BLaER1 (cell line): ENCODE measurements around the gene SRP72.

Experiments used
- H3K27ac ChIP-seq: shearing (Covaris generic); formaldehyde crosslinking; 2 replicates; pipeline ENCODE4 v1.8.1; 2022
- H3K27me3 ChIP-seq: shearing (Covaris generic); formaldehyde crosslinking; 2 replicates; pipeline ENCODE4 v1.8.1; 2022
- H3K36me3 ChIP-seq: shearing (Covaris generic); formaldehyde crosslinking; 2 replicates; pipeline ENCODE4 v1.8.1; 2022
- H3K4me1 ChIP-seq: shearing (Covaris generic); formaldehyde crosslinking; 2 replicates; pipeline ENCODE4 v1.8.1; 2022
- H3K4me2 ChIP-seq: shearing (Covaris generic); formaldehyde crosslinking; 2 replicates; pipeline ENCODE4 v1.8.1; 2022
- H3K4me3 ChIP-seq: shearing (Covaris generic); formaldehyde crosslinking; 2 replicates; pipeline ENCODE4 v1.8.1; 2022
- H3K9ac ChIP-seq: shearing (Covaris generic); formaldehyde crosslinking; 2 replicates; pipeline ENCODE4 v1.8.1; 2022
- H3K9me3 ChIP-seq: shearing (Covaris generic); formaldehyde crosslinking; 2 replicates; pipeline ENCODE4 v1.8.1; 2022
- H4K20me1 ChIP-seq: shearing (Covaris generic); formaldehyde crosslinking; 2 replicates; pipeline ENCODE4 v1.8.1; 2022
- Cebpa-rat ChIP-seq: shearing (Covaris generic); IDR thresholded peaks from 2 replicates; pipeline ENCODE4 v1.8.1; 2022

Gene SRP72

DNA sequence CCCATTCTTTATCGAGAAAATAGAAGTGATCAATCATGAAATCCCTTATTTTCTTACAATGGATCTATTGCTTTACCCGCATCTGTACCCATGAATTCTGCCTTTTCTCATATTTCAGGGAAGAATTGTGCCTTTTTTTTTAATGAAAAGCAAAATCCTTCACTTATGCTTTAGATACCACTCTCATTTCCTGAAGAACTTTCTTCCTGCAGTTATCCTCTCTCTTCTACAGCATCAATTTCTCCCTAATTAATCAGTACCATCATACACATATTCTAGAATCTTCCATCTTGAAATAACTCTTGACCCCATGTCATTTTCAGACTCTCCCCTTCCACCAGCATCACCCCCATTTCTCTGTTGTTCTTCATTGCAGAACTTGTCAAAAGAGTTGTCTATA, 64.8 kb downstream of the SRP72 start:
- Histone ChIP-seq H3K4me3 (no peak overlapping the region), H3K27me3 (peaks cover 23% of the 10 kb centered on the region), H3K4me2 (no peak overlapping the region), H3K9me3 (peaks cover 15% of the 10 kb centered on the region), H4K20me1 (no peaks in the 10 kb centered on the region), H3K9ac (no peak overlapping the region), H3K4me1 (no peaks in the 10 kb centered on the region), H3K27ac (no peak overlapping the region), H3K36me3 (no peaks in the 10 kb centered on the region)
- TF ChIP-seq Cebpa-rat = no peak

DNA sequence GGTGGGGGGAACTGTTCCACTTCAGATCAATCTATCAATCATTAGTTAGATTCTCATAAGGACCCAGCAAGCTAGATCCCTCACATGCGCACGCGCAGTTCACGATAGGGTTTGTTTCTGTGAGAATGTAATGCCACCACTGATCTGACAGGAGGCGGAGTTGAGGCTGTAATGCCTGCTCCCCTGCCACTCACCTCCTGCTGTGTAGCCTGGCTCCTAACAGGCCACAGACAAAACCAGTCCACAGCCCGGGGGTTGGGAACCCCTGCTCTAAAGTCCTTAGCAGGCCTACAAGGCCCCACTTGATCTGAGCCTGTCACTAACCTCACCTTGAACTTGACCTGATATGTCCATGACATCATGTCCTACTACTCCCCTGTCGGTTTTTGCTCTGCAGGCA, 68.5 kb downstream of the SRP72 start:
- Histone ChIP-seq H3K27me3 (peaks cover 14% of the 10 kb centered on the region), H3K9me3 (peaks cover 11% of the 10 kb centered on the region)
- TF ChIP-seq Cebpa-rat = no peak

DNA sequence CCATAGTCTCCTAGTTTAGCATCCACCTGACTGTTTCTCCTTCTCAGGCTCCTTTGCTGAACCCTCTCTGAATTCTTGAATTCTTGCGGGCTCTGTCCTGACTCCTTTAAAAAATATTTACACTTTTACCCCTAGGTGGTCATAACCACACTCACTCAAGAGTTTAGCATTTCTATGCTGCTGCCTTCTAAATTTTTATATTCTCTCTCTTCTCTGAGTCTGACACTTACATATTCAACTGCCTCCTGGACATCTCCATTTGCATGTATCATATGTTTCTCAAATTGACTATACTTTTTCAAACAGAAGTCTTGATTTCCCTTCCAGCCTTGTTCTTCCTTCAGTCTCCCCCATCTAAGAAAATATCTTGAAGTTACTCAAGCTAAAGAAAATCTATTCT, 69.7 kb downstream of the SRP72 start:
- Histone ChIP-seq H3K36me3 (no peaks in the 10 kb centered on the region), H3K27ac (no peak overlapping the region), H3K4me2 (no peak overlapping the region), H3K4me1 (no peaks in the 10 kb centered on the region), H4K20me1 (no peaks in the 10 kb centered on the region), H3K4me3 (no peak overlapping the region), H3K9me3 (no peaks in the 10 kb centered on the region; the same call in 1 of the 2 replicates), H3K9ac (no peak overlapping the region), H3K27me3 (peaks cover 1% of the 10 kb centered on the region; the same call in 1 of the 2 replicates)
- TF ChIP-seq Cebpa-rat = no peak

More for the DNA sequence above, 68.5 kb downstream of the SRP72 start:
- Histone ChIP-seq H3K4me3 (no peak overlapping the region), H3K4me1 (no peaks in the 10 kb centered on the region), H3K9ac (no peak overlapping the region), H4K20me1 (no peaks in the 10 kb centered on the region), H3K4me2 (no peak overlapping the region), H3K27ac (no peak overlapping the region), H3K36me3 (no peaks in the 10 kb centered on the region)

DNA sequence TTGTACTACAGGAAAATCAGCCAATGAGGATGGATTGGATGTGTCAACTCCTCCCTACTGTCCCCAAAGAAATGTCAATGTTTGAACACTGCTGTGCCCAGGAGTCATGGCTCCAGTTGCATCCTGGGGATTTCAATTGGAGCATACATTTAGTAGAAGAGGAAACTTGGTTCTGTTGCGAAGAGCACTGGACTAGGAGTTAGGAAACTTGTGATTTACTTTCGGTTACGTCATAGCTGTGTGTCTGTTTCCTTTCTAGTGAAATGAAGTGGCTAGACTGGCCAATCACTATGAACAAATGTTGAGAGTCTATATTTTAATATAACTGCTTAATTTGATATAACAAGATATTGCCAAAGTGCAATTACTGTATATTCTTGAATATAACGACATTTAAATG, 73.4 kb downstream of the SRP72 start:
- H3K9me3 ChIP-seq = no peaks in the 10 kb centered on the region
- H3K27me3 ChIP-seq = no peaks in the 10 kb centered on the region
- no peaks in the 10 kb centered on the region for H3K36me3 ChIP-seq
- H4K20me1 ChIP-seq = no peaks in the 10 kb centered on the region
- no peak overlapping the region for H3K27ac ChIP-seq
- no peak overlapping the region for H3K4me2 ChIP-seq
- TF ChIP-seq Cebpa-rat = no peak
- H3K9ac ChIP-seq = no peak overlapping the region
- H3K4me3 ChIP-seq = no peak overlapping the region
- H3K4me1 ChIP-seq = no peaks in the 10 kb centered on the region

DNA sequence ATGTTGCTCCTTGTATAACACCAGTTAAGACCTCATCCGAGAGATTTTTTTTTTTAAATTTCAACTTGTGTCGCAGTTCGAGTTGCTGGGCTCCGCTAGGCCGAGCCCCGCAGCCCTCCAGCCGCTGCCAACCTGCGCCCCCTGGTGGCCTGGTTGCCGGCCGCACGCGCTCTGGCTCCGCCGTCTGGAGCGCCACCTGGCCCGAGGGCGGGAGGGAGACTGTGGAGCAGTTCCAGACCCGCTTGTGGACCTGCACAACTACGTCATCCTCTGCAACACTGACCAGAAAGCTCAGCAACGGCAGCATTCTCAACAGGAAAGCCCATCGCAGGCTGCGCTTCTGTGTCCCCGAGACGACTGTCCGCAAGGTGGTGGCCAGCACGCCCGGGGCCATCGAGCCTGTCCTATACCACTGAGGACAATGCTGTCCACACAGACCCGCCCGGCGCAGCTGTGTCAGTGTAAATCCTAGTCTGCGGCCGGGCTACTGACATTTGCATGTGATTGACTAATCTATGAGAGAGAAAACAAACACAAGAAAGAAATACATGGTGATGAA, 77.2 kb downstream of the SRP72 start:
- Histone ChIP-seq H3K27ac (no peak overlapping the region), H3K9me3 (no peaks in the 10 kb centered on the region), H3K4me3 (no peak overlapping the region), H3K9ac (no peak overlapping the region), H3K27me3 (no peaks in the 10 kb centered on the region), H3K4me2 (peak overlapping the region; percentile 58), H4K20me1 (no peaks in the 10 kb centered on the region), H3K36me3 (no peaks in the 10 kb centered on the region), H3K4me1 (no peaks in the 10 kb centered on the region)
- TF ChIP-seq Cebpa-rat = no peak

DNA sequence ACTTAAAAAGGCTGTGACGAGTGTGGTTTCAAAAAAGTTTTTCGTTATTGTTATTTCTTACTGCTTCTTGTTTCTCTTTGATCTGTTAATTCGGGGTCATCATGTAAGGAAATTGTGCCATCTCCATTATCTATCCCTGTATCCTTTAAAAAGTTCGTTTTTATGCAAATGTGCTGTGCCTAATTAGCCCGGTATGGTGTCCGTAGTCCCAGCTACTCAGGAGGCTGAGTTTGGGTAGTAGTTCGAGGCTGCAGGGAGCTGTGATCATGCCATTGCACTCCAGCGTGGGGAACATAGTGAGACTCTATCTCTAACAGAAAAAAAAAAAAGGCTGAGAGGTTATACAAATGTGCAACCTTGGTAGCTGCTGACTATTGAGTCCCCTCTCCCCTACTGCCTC, 83.2 kb downstream of the SRP72 start:
- Histone ChIP-seq H3K9me3 (no peaks in the 10 kb centered on the region), H3K9ac (no peak overlapping the region), H4K20me1 (no peaks in the 10 kb centered on the region), H3K4me1 (no peaks in the 10 kb centered on the region), H3K27ac (no peak overlapping the region), H3K4me3 (no peak overlapping the region), H3K27me3 (no peaks in the 10 kb centered on the region), H3K4me2 (no peak overlapping the region), H3K36me3 (no peaks in the 10 kb centered on the region)
- no peak for TF ChIP-seq Cebpa-rat

DNA sequence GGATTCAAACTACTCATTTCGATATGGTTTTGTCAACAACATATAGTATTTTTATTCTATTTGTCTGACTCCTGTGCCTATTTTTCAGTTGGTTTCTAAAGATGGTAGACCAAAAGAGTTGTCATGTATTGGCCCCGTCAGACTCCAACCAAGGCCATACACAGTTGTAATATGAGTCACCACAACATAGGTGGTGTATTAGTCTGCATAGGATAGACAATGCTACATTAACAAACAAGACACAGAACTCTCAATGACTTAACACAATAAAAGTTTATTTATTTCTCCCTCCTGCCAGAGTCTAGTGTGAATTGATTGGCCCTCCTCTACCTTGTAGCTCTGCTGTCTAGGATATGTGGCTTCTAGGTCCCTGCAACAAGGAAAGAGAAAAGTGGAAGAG, 84.1 kb downstream of the SRP72 start:
- no peak for TF ChIP-seq Cebpa-rat
- no peak overlapping the region for H3K27ac ChIP-seq
- no peak overlapping the region for H3K9ac ChIP-seq

DNA sequence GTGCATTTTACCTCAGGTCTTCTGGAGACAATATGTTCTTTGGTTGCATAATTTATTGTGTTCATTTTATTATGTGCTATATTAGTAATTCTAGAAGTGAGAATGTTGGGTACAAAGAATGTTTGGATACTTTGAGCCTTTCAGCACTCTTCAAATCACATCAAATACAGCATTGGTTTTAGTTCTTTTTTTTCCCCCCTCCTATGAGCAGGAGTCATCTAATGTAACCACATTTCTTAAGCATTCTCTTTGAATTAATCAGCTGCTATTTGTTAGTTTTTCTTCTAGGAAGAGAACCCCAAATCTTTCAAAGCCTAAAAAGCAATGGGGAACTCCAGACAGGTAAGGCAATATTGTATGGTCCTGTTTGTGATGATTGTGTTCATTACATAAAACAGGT, 84.9 kb downstream of the SRP72 start:
- H3K9me3 ChIP-seq = no peaks in the 10 kb centered on the region

More for the DNA sequence above, 84.1 kb downstream of the SRP72 start:
- H3K4me1 ChIP-seq = no peaks in the 10 kb centered on the region
- no peak overlapping the region for H3K4me3 ChIP-seq
- H3K27me3 ChIP-seq = no peaks in the 10 kb centered on the region
- no peaks in the 10 kb centered on the region for H3K9me3 ChIP-seq
- no peaks in the 10 kb centered on the region for H3K36me3 ChIP-seq
- H3K4me2 ChIP-seq = no peak overlapping the region
- H4K20me1 ChIP-seq = no peaks in the 10 kb centered on the region

More for the DNA sequence above, 84.9 kb downstream of the SRP72 start:
- Histone ChIP-seq H3K4me3 (no peak overlapping the region), H3K4me1 (no peaks in the 10 kb centered on the region), H3K4me2 (no peak overlapping the region), H3K9ac (no peak overlapping the region), H3K36me3 (no peaks in the 10 kb centered on the region), H3K27me3 (no peaks in the 10 kb centered on the region), H3K27ac (no peak overlapping the region), H4K20me1 (no peaks in the 10 kb centered on the region)
- TF ChIP-seq Cebpa-rat = no peak
